Sigmoid colon (tissue), 4 donors: ENCODE data around the gene GAREM1.

Experiments
- CTCF ChIP-seq, 4 experiments: fragments of 450-650 bp in 3 of 4; fragments of 200-600 bp in 1 of 4; IDR thresholded peaks; one replicate each; pipeline ENCODE4 v1.5.1; 2016 to 2019; ENCODE audit warnings: antibody characterized with exemption in 4 of 4, mild to moderate bottlenecking in 3 of 4, moderate library complexity in 2 of 4
- POLR2A ChIP-seq, 2 donors: fragments of 450-650 bp; IDR thresholded peaks; one replicate each; pipeline ENCODE4 v1.6.1; 2016; ENCODE audit warnings: antibody characterized with exemption in 2 of 2, mild to moderate bottlenecking in 2 of 2, moderate library complexity in 2 of 2
- POLR2AphosphoS5 ChIP-seq, 4 donors: sonication (generic); formaldehyde crosslinking; IDR thresholded peaks; one replicate each; pipeline ENCODE4 v1.6.1; 2017; ENCODE audit warnings: antibody characterized with exemption in 4 of 4

- TF ChIP-seq CTCF (IDR thresholded peaks at IDR 0.05) (peak in 3 of 4 experiments; percentile 31 to 44 (median 33)), POLR2AphosphoS5 (IDR thresholded peaks at IDR 0.05) (peak in 3 of 4 donors; percentile 21 to 44 (median 23)), POLR2A (IDR thresholded peaks at IDR 0.05) (no peak)
These were observed 1.5 kb downstream of the GAREM1 start for GRCh38 chr18:32469190-32469651.
